22Rv1 (cell line): ENCODE results near the gene SSH2.

ENCODE experiments used
- CTCF ChIP-seq: fragments of 450-650 bp; IDR thresholded peaks from 2 replicates; pipeline ENCODE4 v1.5.1; 2017; ENCODE audit warnings: mild to moderate bottlenecking
- ZFX ChIP-seq: fragments of 450-650 bp; IDR thresholded peaks from 2 replicates; pipeline ENCODE4 v1.6.1; 2017; ENCODE audit warnings: antibody characterized with exemption, borderline replicate concordance

- peak; percentile 87 for TF ChIP-seq CTCF
- TF ChIP-seq ZFX, result no peak
Measured at GRCh38 chr17:29617125-29617480, 312.9 kb downstream of the SSH2 start.
